A549 (cell line): Measurements from ENCODE around the gene KATNBL1.

ENCODE experiments used
- CBX2 ChIP-seq: fragments of 200-600 bp; sonication (generic); IDR thresholded peaks from 2 replicates; pipeline ENCODE4 v1.6.1; 2016; ENCODE audit warnings: low read depth, mild to moderate bottlenecking, borderline replicate concordance
- CBX8 ChIP-seq: fragments of 200-600 bp; sonication (generic); IDR thresholded peaks from 2 replicates; pipeline ENCODE4 v1.6.1; 2016
- CTCF ChIP-seq: fragments of >200 bp; sonication (Bioruptor Twin); formaldehyde crosslinking; IDR thresholded peaks from 3 replicates; pipeline ENCODE4 v1.5.1; 2016
- E2F6 ChIP-seq: IDR thresholded peaks from 2 replicates; pipeline ENCODE4 v1.6.1; 2012; ENCODE audit warnings: low read depth, borderline replicate concordance
- EHF ChIP-seq: fragments of 250-450 bp; sonication (Bioruptor Pico); IDR thresholded peaks from 2 replicates; pipeline ENCODE4 v1.5.0; 2020; ENCODE audit warnings: mild to moderate bottlenecking
- EP300 ChIP-seq, 2 experiments: fragments of >200 bp; sonication (Bioruptor Twin); formaldehyde crosslinking; IDR thresholded peaks; 2 replicates in 1 of 2; 3 replicates in 1 of 2; pipeline ENCODE4 v1.6.1; 2016 to 2017
- POLR2A ChIP-seq: IDR thresholded peaks from 2 replicates; pipeline ENCODE4 v1.6.1; 2012; ENCODE audit warnings: mild to moderate bottlenecking, low read length
- RAD21 ChIP-seq, 2 experiments: fragments of >200 bp in 1 of 2; sonication (Bioruptor Twin) in 1 of 2; formaldehyde crosslinking in 1 of 2; IDR thresholded peaks in 1 of 2; conservative IDR thresholded peaks in 1 of 2; 2 replicates in 1 of 2; 3 replicates in 1 of 2; pipeline ENCODE4 v1.6.1; 2012 to 2018; ENCODE audit warnings: inconsistent platforms in 1 of 2
- REST ChIP-seq: fragments of 200-600 bp; sonication (generic); IDR thresholded peaks from 2 replicates; pipeline ENCODE4 v1.6.1; 2016; ENCODE audit warnings: antibody characterized with exemption, mild to moderate bottlenecking, moderate library complexity

GRCh38 chr15:34188711-34189110, 21.2 kb downstream of the KATNBL1 start:
- no peak for TF ChIP-seq CBX8
- TF ChIP-seq EP300 (IDR thresholded peaks at IDR 0.05), result no peak
- TF ChIP-seq RAD21 (conservative IDR thresholded peaks at IDR 0.05 in 1 of 2, IDR thresholded peaks at IDR 0.05 in 1 of 2), result no peak
- no peak for TF ChIP-seq CTCF
- no peak for TF ChIP-seq CBX2
- no peak for TF ChIP-seq POLR2A
- TF ChIP-seq EHF (CRISPR knock-in tag), result no peak
- no peak for TF ChIP-seq E2F6
- no peak for TF ChIP-seq REST
